Cardiac muscle cell (in vitro differentiated cells and primary cell): ENCODE results near the gene SLX4. TPM values are rescaled to one million over a fixed set of nuclear protein-coding genes. Genes with fewer than 3 reads are reported as not detected.

Experiments used
- DNase-seq, 2 donors: peaks; one replicate each; pipeline versions ENCODE4 v3.0.0 to v3.0.0-alpha.2; 2010 to 2017; ENCODE audit warnings: low read depth in 1 of 2, low spot score in 1 of 2
- H3K27ac ChIP-seq: fragments of 200-600 bp; sonication (generic); 2 replicates; pipeline ENCODE4 v1.5.1; 2016
- H3K27me3 ChIP-seq: fragments of 200-600 bp; sonication (generic); 2 replicates; pipeline ENCODE4 v1.6.0; 2016; ENCODE audit warnings: control low read depth
- H3K36me3 ChIP-seq: fragments of 200-600 bp; sonication (generic); 2 replicates; pipeline ENCODE4 v1.5.1; 2016; ENCODE audit warnings: control low read depth
- H3K4me1 ChIP-seq: fragments of 200-600 bp; sonication (generic); 2 replicates; pipeline ENCODE4 v1.8.1; 2017; ENCODE audit warnings: low read depth, mild to moderate bottlenecking, mixed run types
- H3K4me3 ChIP-seq: fragments of 200-600 bp; sonication (generic); 2 replicates; pipeline ENCODE4 v1.5.1; 2016; ENCODE audit warnings: mild to moderate bottlenecking
- H3K9me3 ChIP-seq: fragments of 200-600 bp; sonication (generic); 2 replicates; pipeline ENCODE4 v1.5.1; 2017; ENCODE audit warnings: low read depth, mild to moderate bottlenecking, control low read depth
- CTCF ChIP-seq: IDR thresholded peaks from 2 replicates; pipeline ENCODE4 v1.5.1; 2012; ENCODE audit warnings: low read depth, mild to moderate bottlenecking, low read length
- polyA plus RNA-seq: library from polyadenylated mRNA; unstranded; fragments of >200 nt; fragmentation: Nextera tagmentation; extraction: Ambion mirVana; gene quantifications from 2 replicates; pipeline ENCODE4 v1.2.1, GENCODE V29; 2016
- total RNA-seq: library from RNA; depleted of rRNA; stranded (reverse); fragments of >200 nt; gene quantifications from 2 replicates; pipeline ENCODE4 v1.2.3, GENCODE V29; 2016

Gene SLX4
- total and polyA plus RNA-seq, 2 experiments from 2014 or later = 3.6 to 7.2 TPM

DNA sequence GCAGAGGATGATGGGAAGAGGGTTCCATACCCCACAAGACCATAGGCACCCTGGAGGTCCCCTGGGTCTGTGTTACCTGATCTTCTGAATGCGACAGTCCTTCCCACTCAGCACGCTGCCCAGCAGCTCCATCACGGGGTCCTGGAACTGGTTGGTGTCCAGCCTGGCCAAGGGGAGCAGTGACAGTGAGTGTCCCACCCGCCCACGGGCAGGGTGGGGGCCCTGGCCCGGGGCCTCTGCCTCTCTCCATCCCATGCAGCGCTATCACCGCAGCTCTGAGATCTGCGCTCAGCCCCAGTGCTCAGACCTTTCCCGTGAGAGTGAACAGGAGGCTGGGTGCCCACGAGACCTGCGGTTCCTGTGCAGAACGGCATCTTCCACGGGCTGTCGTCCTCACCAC is 49.8 kb downstream of the SLX4 start:
- no peak for DNase-seq
- Histone ChIP-seq H3K27me3 (no peaks in the 10 kb centered on the region), H3K27ac (no peak overlapping the region), H3K4me3 (no peak overlapping the region), H3K4me1 (no peaks in the 10 kb centered on the region), H3K9me3 (no peaks in the 10 kb centered on the region), H3K36me3 (no peaks in the 10 kb centered on the region)
- no peak for TF ChIP-seq CTCF

DNA sequence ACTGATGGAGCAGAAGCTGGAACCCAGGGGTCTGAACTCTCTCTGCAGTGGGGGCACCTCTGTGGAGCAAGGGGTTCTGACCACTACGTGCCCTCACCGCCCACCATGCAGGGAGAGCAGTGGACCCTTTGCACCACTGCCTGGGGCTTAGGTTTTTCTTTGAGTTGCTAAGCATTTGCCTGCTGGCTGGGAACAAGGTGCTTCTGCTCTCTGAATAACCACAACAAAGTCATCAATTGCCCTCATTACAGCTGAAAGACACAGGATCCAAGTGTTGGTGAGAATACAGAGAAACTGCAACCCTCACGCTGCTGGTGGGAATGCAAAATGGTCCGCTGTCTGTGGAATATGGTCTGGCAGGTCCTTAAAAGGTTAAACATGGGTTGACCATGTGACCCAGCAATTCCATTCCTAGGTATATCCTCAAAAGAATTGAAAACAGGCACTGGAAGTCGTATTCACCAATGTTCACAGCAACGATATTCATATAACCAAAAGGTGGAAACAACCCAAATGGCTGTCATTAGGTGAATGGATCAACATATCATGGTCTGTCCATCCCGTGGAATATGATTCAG is 57.0 kb downstream of the SLX4 start:
- no peaks in the 10 kb centered on the region for H3K9me3 ChIP-seq
- DNase-seq = no peak
- no peaks in the 10 kb centered on the region for H3K36me3 ChIP-seq
- no peak overlapping the region for H3K4me3 ChIP-seq
- no peak for TF ChIP-seq CTCF
- no peak overlapping the region for H3K27ac ChIP-seq
- no peaks in the 10 kb centered on the region for H3K27me3 ChIP-seq
- H3K4me1 ChIP-seq = peaks cover 4% of the 10 kb centered on the region

GRCh38 chr16:3553138-3553923 is 58.1 kb downstream of the SLX4 start:
- no peak for DNase-seq
- H3K4me3 ChIP-seq = no peak overlapping the region

GRCh38 chr16:3550851-3551847 is 60.3 kb downstream of the SLX4 start:
- Histone ChIP-seq H3K4me3 (no peak overlapping the region), H3K9me3 (no peaks in the 10 kb centered on the region), H3K27ac (no peak overlapping the region), H3K4me1 (peaks cover 4% of the 10 kb centered on the region), H3K27me3 (no peaks in the 10 kb centered on the region), H3K36me3 (no peaks in the 10 kb centered on the region)
- no peak for DNase-seq
- TF ChIP-seq CTCF = no peak

More at GRCh38 chr16:3553138-3553923, 58.1 kb downstream of the SLX4 start:
- peaks cover 4% of the 10 kb centered on the region for H3K4me1 ChIP-seq
- no peak for TF ChIP-seq CTCF
- no peaks in the 10 kb centered on the region for H3K27me3 ChIP-seq
- H3K36me3 ChIP-seq = no peaks in the 10 kb centered on the region
- H3K27ac ChIP-seq = no peak overlapping the region
- no peaks in the 10 kb centered on the region for H3K9me3 ChIP-seq

- DNase-seq = no peak
Measured at GRCh38 chr16:3549906-3550305, 61.5 kb downstream of the SLX4 start.

More at GRCh38 chr16:3549906-3550305, 61.5 kb downstream of the SLX4 start:
- Histone ChIP-seq H3K4me3 (no peak overlapping the region), H3K4me1 (peaks cover 4% of the 10 kb centered on the region), H3K9me3 (no peaks in the 10 kb centered on the region), H3K27ac (no peak overlapping the region), H3K27me3 (no peaks in the 10 kb centered on the region), H3K36me3 (no peaks in the 10 kb centered on the region)
- no peak for TF ChIP-seq CTCF
